Pons (tissue), 1 donor: Measurements from ENCODE around the gene ZNF304.

Source experiments
- DNase-seq: peaks from one replicate; pipeline ENCODE4 v3.0.0-alpha.2; 2016; ENCODE audit warnings: low spot score

Gene ZNF304

DNA sequence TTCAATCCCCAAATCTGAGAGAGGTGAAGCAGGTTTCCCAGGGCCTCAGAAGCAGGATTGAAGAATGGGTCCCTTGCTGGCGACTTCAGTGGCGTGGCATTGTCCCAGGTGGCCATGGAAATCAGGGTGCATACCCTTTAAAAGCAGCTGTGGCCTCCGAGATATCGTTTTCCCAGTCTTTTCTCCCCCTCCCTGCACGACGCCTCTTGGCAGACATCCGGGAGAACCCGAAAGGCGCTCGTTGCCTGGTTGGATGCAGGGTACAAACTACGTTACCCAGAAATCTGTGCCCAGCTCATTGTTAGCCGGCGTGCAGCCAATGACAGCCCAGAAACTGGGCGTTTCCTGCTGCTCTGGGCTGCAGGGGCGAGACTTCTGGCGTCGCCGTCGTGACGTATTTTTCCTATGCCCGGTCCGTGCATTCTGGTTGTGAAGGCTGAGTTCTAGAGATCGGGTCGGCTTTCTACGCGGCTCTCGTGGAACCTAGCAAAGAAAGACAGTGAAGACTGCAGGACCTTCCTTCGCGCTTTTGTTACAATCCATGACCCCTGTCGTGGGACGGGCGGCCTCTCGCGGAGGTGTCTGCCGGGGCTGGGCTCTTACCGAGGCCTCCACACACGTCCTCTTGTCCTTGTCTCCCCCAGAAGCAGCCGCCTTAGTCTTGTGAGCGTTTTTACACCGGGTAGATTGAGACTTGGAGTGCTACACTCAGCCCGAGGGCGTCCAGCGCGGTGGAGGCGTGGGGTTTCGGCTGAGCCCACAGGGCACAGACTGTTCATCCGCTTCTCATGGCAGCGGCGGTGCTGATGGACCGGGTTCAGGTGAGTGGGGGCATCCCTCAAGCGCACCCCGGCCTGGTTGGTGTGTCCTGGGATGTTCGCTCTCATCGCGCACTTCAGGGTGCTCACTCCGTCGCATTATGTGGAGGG, at the start of gene ZNF304:
ZNF304 (plus strand) TSS at position 395 of the 929 bp plus-strand sequence; CDS start at position 789, 394 bp downstream.
- peak; percentile 96 for DNase-seq

DNA sequence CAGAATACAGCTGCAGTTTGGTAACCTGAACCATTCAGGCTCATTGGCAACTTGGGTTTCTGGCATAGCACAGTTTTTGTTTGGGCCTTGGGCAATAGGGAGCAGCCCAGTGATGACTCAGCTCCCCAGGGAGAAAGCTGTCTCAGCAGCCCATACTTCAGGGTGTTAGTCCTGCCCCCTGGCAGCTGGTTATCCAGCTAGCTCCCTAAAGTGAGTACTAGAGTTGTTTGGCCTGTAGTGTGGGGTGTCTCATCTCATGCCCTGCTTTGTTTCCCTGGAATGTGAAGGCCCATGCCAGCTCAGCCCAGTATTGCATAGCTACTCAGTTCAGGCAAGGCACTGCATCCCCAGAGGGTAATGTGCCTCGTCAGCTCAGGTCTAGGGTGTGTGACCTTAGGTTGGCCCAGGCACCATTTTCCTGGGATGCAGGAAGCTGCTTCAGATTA, 49.0 kb upstream of the ZNF304 start:
- no peak for DNase-seq

DNA sequence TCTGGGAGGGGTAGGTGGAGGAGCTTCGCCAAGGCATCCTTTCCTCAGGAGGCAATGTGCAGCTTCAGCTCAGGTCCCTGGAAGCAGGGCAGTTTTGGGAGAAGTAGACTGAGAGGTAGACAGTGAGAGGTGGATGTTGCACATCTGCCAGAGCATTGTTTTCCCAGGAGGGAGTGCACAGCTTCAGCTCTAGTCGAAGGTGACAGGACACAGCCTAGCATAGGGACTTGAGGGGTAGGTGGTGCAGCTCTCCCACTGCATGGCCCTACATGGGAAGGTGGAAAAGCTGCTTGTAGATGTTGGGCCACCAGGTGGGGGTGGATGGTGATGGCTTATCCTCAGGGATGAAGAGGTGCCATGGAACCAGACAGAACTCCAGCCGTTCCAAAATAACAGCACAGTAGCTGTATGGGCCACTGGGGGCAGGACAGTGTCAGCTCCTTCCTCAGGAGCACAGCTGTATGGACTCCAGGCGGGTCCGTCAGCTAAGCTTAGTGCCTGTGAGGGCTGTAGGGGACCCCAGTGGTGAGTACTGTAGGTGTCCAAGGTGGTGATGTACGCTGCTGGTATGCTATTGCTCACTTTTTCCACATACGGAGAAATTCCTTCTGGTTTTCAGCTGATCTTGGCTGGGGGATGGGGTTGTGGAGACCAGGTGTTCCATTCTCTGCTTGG, 48.2 kb upstream of the ZNF304 start:
- DNase-seq: no peak

- no peak for DNase-seq
These were observed 46.0 kb upstream of the ZNF304 start for GRCh38 chr19:57305056-57305455.

DNA sequence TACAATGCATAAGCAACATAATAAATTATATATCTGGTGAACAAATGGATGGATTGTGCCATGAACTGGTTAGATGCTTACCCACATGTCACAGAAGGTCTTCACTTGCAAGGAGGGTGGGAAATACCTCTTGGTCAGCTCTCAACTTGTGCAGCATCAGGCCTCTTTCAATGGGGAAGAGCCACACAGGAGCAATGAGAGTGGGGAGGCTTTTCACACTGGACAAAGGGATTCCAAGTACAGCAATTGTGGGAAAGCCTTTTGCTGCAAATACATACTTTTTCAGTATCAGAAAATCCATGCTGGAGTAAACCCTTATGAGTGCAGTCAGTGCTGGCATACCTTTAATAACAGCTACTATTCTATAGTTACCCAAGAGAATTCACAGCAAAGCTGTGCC, 42.6 kb upstream of the ZNF304 start:
- no peak for DNase-seq

DNA sequence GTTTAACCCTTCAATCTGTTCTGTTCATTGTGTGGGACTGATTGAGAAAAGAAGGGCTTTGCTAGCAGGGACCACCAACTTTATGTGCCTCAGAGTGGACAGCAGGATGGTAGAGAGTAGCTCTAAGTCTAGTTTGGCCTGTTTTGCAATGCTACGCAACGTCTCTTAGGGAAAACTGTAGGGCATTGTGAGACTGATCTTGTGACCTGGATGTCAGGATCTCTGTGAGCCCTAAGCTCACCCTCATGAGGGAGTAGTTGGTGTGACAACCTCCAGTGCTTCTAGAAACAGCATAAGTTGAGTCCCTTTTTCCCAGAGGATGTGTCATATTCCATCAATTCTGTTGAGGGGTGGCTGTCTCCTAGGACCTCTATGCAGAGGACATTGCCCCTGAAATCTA, 40.3 kb upstream of the ZNF304 start:
- DNase-seq: no peak

- DNase-seq: no peak
These were observed 36.9 kb upstream of the ZNF304 start for GRCh38 chr19:57314146-57314545.

- no peak for DNase-seq
These were observed 33.6 kb upstream of the ZNF304 start for GRCh38 chr19:57317503-57317902.

DNA sequence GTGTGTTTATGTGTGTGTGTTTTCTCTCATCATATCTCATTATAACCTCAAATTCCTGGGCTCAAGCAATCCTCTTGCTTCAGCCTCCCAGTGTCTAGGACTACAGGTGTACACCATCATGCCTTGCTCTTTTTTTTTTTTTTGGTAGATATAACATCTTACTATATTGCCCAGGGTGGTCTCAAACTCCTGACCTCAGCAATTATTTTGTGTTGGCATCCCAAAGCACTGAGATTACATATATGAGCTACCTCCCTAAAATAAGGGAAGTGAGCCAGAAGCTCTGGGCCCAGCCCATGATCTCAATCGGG, 31.2 kb upstream of the ZNF304 start:
- no peak for DNase-seq

DNA sequence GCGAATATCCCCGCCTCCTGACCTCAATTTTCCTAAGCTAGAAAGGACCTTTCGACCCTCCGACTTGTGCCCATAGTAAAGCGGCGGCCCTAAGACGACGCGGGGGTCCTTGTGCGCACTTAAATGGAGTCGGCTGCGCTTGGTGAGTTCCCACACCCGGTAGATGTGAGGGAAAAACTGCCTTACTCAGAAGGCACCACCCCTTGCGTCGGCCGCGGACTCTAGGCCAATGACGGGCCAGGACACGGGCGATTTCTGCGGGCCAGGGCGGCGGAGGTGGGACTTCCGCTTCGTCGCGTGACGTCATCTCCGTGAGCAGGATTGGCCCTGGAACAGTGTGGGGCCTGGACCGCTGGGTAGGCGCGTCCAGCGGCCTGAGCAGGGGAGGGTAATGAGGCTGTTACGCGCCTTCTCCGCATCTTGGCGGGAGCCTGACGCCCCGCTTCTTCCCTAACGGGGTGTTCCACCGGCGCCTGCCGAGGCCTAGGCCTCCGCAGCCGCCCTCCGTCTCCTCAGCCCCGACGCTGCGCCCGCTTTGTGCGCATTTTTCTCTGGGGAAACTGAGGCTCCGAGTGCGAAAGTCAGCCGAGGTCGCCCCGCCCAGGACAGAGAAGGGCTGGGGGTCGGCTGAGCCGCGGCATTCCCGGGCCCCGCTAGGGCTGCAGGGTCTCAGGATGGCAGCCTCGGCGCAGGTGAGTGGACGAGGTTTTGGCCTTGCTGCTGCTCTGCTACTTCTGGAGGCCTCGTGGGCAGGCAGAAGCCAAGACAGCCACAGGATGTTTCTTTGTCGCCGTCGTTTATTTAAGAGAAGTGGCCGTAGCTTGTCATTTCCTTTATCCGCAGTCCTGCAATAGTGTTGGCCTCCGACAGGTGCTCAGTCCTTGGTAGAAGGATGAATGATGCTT, 30.6 kb upstream of the ZNF304 start, which contains the start of gene ZNF543:
ZNF543 (plus strand) TSS at position 293 of the 905 bp plus-strand sequence; CDS start at position 675, 382 bp downstream.
- peak; percentile 93 for DNase-seq

DNA sequence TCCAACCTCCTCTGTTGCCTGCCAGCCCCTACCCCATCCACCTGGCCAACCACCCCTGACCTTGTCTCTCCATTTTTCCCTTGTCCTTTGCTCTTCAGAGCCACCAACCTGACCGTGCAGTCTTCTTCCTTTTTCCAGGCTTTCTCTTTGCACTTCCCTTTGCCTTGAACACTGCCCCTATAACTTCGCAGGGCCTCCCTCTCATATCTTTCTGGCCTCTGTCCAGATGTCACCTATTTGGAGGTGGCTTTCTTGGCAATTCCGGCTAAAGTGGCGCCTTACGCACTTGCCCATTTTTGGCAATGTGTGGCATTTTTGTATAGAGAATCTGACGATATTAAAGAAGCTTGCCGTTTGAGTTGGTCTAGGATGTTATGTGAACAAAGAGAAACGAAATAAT, 30.0 kb upstream of the ZNF304 start:
- DNase-seq: no peak

GRCh38 chr19:57321751-57322150, 29.3 kb upstream of the ZNF304 start:
- no peak for DNase-seq

DNA sequence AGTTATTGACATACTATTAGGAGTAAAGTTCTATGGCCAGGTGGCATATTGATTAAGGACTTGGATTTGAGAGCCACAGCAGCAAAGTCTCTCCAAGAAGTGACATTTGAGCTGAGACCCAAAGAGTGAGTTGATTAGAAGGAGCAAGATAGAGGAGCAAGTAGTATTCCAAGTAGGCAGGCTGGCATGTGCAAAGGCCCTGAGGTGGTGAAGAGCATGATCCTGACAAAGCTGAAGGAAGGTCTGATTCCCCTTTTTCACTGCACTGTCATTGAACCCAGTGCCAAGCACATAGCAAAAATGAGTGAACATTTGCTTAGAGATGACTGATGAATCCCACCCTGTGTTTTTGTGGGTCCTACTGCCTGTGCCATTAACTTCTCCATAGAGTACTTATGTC, 26.1 kb upstream of the ZNF304 start:
- DNase-seq: no peak

GRCh38 chr19:57327993-57328392, 23.1 kb upstream of the ZNF304 start:
- DNase-seq: no peak

DNA sequence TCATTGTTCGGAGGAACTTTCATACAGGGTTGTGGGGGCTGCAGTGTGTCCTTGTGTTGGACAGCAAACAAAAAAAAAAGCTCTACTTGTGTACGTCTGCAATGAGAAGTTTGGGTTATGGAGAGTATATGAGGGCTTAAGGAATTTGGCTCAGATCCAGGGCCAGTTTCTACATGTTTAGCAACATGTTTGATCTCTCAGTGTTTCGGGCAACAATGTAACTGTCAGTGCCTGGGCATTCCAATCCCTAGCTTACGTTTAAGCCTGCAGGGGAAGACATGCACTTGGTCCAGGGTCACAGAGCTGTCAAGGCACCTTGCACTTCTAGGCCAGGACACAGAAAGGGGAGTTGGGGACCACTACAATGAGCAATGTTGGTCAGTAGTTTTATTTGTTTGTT, 16.9 kb upstream of the ZNF304 start:
- DNase-seq: no peak

DNA sequence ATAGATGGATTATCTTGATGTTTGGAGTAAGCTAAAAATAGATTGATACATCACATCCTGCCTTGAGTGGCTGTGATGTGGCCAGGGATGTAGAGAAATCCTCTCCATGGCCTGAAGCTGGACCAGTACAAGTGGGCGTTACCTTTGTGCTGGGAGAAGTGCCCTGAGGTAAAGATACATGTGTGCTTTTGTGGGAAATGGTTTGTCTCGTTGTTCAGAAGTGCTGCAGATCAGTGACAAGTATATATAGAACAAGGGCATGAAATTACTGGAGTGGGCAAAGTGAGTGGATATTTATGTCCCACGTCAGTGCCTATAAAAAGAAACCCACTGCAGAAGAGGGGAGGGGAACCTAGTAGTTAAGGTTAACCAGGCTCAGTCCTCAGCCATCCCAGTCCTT, 12.2 kb upstream of the ZNF304 start:
- DNase-seq: no peak

DNA sequence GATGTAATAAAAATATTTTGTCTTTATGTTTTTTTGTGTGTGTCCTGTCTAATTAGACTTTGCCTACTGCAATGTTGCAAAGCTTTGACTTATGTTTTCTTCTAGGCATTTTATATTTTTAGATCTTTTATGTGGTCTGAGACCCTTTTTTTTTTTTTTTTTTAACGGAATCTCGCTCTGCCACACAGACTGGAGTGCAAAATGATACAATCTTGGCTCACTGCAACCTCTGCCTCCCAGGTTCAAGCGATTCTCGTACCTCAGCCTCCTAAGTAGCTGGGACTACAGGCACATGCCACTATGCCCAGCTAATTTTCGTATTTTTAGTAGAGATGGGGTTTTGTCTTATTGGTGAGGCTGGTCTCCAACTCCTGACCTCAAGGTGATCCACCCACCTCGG, 8.5 kb upstream of the ZNF304 start:
- DNase-seq: no peak

GRCh38 chr19:57348136-57348535, 2.9 kb upstream of the ZNF304 start:
- DNase-seq: no peak

DNA sequence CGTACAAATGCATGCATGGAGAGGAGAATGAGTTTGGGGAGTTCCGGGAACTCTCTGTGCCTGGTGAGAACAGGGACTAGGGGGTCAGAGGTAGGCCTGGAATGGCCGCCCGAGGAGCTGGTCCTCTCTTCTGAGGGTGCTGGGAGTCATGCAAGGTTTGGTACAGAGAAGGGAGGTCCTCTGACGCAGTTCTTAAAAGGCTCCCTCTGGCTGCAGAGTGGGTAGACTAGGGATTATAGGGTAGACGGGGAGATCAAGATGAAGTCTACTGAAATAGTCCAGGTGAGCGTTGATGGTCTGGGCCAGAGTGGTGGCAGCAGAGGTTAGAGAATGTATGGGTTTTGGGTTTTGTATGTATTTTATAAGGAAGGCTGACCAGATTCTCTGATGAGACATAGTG, 796 bp downstream of the ZNF304 start:
- no peak for DNase-seq

GRCh38 chr19:57355916-57356315, 4.8 kb downstream of the ZNF304 start:
- DNase-seq: no peak

DNA sequence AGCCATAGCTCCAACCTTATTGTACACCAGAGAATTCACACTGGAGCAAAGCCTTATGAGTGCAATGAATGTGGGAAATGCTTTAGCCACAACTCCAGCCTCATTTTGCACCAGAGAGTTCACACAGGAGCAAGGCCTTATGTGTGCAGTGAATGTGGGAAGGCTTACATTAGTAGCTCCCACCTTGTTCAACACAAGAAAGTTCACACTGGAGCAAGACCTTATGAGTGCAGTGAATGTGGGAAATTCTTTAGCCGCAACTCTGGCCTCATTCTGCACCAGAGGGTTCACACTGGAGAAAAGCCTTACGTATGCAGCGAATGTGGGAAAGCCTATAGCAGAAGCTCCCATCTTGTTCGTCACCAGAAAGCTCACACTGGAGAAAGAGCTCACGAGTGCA, 6.3 kb downstream of the ZNF304 start:
- DNase-seq: no peak

- no peak for DNase-seq
These were observed 8.2 kb downstream of the ZNF304 start for GRCh38 chr19:57359300-57359699.
